Esophagus muscularis mucosa (tissue), 3 donors: Measurements from ENCODE around the gene ATRNL1.

Experiments used
- CTCF ChIP-seq, 3 experiments: fragments of 200-600 bp in 2 of 3; fragments of 450-650 bp in 1 of 3; sonication (generic) in 2 of 3; IDR thresholded peaks; one replicate each; pipeline ENCODE4 v1.5.1; 2017 to 2019; ENCODE audit warnings: antibody characterized with exemption in 3 of 3, mild to moderate bottlenecking in 2 of 3, moderate library complexity in 1 of 3
- POLR2A ChIP-seq: fragments of 450-650 bp; IDR thresholded peaks from one replicate; pipeline ENCODE4 v1.6.1; 2017; ENCODE audit warnings: antibody characterized with exemption, moderate library complexity, mild to moderate bottlenecking, low read depth
- POLR2AphosphoS5 ChIP-seq, 2 donors: sonication (generic); formaldehyde crosslinking; IDR thresholded peaks; one replicate each; pipeline ENCODE4 v1.6.1; 2017; ENCODE audit warnings: antibody characterized with exemption in 2 of 2

GRCh38 chr10:115915429-115915828 is 822.3 kb downstream of the ATRNL1 start:
- TF ChIP-seq CTCF (IDR thresholded peaks at IDR 0.05): no peak
- TF ChIP-seq POLR2AphosphoS5 (IDR thresholded peaks at IDR 0.05): no peak
- no peak for TF ChIP-seq POLR2A
